ENCODE measurements around the gene TM9SF1.

DNA sequence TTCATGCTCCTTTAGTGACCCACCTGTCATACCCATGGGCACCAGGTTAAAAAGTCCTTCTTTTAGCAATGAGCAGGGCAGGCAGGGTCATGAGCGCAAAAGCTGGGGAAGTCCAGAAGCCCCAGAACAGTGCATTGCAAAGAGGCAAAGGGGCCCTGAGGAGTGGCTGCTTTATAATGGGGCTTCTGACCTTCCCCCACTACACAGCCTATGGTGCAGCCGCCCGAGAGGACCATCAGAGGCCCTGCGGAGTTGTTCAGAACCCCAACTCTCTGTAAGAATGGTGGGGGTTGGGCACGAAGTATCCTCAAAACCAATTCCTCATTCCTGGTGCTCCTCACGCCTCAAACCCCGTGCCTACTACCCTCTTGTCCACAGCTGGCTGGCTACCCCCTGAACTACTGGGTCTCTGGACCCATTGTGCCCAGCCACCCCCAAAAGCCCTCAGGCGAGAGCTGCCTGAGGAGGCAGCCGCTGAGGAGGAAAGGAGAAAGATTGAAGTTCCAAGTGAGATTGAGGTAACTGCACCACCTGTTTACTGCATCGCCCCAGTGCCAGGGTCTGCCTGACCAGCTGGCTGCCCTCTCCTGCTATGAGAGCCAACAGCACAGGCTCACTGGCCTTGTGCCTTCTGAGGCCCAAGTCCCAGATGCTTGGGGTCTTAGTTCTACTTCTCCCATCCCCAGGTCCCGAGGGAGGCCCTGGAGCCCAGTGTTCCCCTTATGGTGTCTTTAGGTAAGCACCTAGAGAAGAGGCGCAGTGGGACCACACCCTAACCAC, 16.7 kb downstream of the TM9SF1 start:
- TF ChIP-seq, protein P1, sequence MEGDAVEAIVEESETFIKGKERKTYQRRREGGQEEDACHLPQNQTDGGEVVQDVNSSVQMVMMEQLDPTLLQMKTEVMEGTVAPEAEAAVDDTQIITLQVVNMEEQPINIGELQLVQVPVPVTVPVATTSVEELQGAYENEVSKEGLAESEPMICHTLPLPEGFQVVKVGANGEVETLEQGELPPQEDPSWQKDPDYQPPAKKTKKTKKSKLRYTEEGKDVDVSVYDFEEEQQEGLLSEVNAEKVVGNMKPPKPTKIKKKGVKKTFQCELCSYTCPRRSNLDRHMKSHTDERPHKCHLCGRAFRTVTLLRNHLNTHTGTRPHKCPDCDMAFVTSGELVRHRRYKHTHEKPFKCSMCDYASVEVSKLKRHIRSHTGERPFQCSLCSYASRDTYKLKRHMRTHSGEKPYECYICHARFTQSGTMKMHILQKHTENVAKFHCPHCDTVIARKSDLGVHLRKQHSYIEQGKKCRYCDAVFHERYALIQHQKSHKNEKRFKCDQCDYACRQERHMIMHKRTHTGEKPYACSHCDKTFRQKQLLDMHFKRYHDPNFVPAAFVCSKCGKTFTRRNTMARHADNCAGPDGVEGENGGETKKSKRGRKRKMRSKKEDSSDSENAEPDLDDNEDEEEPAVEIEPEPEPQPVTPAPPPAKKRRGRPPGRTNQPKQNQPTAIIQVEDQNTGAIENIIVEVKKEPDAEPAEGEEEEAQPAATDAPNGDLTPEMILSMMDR (IDR thresholded peaks at IDR 0.05 in 8 of 11, conservative IDR thresholded peaks at IDR 0.05 in 3 of 11), result no peak
- TF ChIP-seq POLR2A (IDR thresholded peaks at IDR 0.05), result no peak
